Ishikawa (cell line): Measurements from ENCODE around the gene NRM.

ENCODE experiments used
- CEBPB ChIP-seq: IDR thresholded peaks from 2 replicates; pipeline ENCODE4 v1.6.1; 2012
- CREB1 ChIP-seq: IDR thresholded peaks from 2 replicates; pipeline ENCODE4 v1.6.1; 2012; ENCODE audit warnings: low read depth
- EGR1 ChIP-seq: IDR thresholded peaks from 2 replicates; pipeline ENCODE4 v1.6.1; 2012
- EP300 ChIP-seq: IDR thresholded peaks from 2 replicates; pipeline ENCODE4 v1.6.1; 2012; ENCODE audit warnings: borderline replicate concordance
- FOXM1 ChIP-seq: IDR thresholded peaks from 2 replicates; pipeline ENCODE4 v1.6.1; 2012; ENCODE audit warnings: low read depth, borderline replicate concordance
- NFIC ChIP-seq: IDR thresholded peaks from 2 replicates; pipeline ENCODE4 v1.6.1; 2012
- RAD21 ChIP-seq: IDR thresholded peaks from 2 replicates; pipeline ENCODE4 v1.6.1; 2012; ENCODE audit warnings: low read depth
- TAF1 ChIP-seq: IDR thresholded peaks from 2 replicates; pipeline ENCODE4 v1.6.1; 2012; ENCODE audit warnings: low read depth, mild to moderate bottlenecking
- TCF12 ChIP-seq: IDR thresholded peaks from 2 replicates; pipeline ENCODE4 v1.6.1; 2012; ENCODE audit warnings: low read depth
- TEAD4 ChIP-seq: IDR thresholded peaks from 2 replicates; pipeline ENCODE4 v1.6.1; 2012
- YY1 ChIP-seq: IDR thresholded peaks from 2 replicates; pipeline ENCODE4 v1.6.1; 2012; ENCODE audit warnings: low read depth
- ZBTB7A ChIP-seq: IDR thresholded peaks from 2 replicates; pipeline ENCODE4 v1.6.1; 2012; ENCODE audit warnings: low read depth
- TF ChIP-seq, protein P1 (sequence below): IDR thresholded peaks from 2 replicates; pipeline ENCODE4 v1.6.1; 2012
- TF ChIP-seq, protein P2 (sequence below): IDR thresholded peaks from 2 replicates; pipeline ENCODE4 v1.6.1; 2012; ENCODE audit warnings: low read depth, mild to moderate bottlenecking
- TF ChIP-seq, protein P3 (sequence below): IDR thresholded peaks from 2 replicates; pipeline ENCODE4 v1.6.1; 2012

NRM gene

DNA sequence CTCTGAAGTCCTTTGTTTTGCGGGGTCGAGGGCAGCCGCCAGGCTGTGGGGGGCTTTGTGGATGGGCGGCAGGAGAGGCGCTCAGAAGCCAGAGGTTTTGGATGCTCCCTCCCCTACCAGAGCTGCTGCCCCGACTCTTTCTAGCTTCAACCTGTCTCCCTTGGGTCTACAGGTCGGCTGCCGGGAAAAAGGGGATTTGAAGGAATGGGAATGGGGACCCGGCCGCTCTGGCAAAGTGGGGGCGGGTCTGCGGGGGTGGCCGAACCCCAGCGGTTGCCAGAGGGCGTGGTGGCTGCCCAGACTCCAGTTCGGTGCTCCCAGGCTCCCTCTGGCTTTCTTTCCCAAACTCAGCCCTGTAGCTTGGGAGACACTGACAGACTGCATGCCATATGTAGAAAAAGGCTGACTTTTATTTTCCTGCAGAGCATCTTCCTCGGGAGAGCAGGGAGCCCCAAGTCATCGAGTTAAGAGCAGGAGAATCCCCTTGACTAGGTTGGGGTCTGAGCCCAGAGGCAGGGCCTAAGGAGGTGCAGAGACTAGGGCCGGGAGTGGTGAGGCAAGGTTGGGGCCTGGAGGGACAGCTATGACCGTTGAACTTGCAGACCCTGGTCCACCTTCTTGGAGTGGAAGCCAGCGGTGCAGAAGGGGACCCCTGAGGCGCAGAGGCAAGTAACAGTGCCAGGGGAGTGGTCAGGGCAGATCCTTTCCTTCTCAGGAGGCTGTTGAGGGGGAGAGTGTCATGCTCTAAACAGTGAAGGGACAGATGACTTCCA, 2.9 kb downstream of the NRM start:
- TF ChIP-seq TEAD4, result no peak
- TF ChIP-seq EGR1, result peak; percentile 80

DNA sequence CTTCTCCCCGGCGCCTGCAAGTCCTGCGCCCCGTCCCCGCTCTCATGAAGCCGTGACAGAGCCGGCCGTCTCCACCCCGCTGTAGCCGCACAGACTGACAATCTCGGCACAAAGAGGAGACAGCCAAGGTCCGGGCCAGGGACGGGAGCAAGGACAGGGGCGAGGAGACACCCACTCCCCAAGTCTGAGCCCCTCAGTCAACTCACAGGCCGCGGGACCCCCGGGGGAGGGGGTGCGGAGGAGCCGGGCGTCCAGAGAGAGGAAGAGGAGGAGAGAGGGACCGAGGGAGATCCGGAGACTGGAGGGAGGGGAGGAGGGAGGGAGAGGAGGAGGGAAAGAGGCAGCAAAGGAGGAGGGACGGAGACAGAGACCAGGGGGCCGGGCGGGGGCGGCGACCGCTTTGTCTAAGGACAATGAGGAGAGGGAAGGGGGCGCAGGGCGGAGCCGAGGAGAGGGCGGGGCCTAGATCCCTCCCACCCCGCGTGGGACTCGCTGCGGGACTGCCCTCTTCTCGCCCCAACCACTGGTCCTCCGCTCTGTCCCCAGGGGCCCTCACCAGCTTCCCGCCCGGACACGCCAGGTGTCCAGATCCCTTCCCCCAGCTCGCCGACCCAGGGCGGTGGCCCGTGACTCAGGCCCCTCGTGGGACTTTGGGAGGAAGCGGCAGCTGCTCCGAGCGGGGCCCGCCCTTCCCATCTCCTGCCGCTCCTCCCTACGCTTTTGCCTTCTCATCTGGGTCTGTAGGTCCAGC, 3.7 kb downstream of the NRM start:
- TF ChIP-seq, protein P1, sequence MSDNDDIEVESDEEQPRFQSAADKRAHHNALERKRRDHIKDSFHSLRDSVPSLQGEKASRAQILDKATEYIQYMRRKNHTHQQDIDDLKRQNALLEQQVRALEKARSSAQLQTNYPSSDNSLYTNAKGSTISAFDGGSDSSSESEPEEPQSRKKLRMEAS, result peak; percentile 65; the same call in 1 of the 2 replicates
- TF ChIP-seq EGR1, result peak; percentile 88
- TF ChIP-seq TCF12, result peak; percentile 85
- no peak for TF ChIP-seq CREB1
- TF ChIP-seq, protein P2, sequence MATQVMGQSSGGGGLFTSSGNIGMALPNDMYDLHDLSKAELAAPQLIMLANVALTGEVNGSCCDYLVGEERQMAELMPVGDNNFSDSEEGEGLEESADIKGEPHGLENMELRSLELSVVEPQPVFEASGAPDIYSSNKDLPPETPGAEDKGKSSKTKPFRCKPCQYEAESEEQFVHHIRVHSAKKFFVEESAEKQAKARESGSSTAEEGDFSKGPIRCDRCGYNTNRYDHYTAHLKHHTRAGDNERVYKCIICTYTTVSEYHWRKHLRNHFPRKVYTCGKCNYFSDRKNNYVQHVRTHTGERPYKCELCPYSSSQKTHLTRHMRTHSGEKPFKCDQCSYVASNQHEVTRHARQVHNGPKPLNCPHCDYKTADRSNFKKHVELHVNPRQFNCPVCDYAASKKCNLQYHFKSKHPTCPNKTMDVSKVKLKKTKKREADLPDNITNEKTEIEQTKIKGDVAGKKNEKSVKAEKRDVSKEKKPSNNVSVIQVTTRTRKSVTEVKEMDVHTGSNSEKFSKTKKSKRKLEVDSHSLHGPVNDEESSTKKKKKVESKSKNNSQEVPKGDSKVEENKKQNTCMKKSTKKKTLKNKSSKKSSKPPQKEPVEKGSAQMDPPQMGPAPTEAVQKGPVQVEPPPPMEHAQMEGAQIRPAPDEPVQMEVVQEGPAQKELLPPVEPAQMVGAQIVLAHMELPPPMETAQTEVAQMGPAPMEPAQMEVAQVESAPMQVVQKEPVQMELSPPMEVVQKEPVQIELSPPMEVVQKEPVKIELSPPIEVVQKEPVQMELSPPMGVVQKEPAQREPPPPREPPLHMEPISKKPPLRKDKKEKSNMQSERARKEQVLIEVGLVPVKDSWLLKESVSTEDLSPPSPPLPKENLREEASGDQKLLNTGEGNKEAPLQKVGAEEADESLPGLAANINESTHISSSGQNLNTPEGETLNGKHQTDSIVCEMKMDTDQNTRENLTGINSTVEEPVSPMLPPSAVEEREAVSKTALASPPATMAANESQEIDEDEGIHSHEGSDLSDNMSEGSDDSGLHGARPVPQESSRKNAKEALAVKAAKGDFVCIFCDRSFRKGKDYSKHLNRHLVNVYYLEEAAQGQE, result no peak
- TF ChIP-seq, protein P3, sequence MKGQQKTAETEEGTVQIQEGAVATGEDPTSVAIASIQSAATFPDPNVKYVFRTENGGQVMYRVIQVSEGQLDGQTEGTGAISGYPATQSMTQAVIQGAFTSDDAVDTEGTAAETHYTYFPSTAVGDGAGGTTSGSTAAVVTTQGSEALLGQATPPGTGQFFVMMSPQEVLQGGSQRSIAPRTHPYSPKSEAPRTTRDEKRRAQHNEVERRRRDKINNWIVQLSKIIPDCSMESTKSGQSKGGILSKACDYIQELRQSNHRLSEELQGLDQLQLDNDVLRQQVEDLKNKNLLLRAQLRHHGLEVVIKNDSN, result no peak
- no peak for TF ChIP-seq FOXM1
- TF ChIP-seq EP300, result peak; percentile 28
- 0 out of 2 replicates have a peak, but pooled peaks have one; percentile 46 for TF ChIP-seq TAF1
- peak; percentile 71; the same call in 1 of the 2 replicates for TF ChIP-seq ZBTB7A

DNA sequence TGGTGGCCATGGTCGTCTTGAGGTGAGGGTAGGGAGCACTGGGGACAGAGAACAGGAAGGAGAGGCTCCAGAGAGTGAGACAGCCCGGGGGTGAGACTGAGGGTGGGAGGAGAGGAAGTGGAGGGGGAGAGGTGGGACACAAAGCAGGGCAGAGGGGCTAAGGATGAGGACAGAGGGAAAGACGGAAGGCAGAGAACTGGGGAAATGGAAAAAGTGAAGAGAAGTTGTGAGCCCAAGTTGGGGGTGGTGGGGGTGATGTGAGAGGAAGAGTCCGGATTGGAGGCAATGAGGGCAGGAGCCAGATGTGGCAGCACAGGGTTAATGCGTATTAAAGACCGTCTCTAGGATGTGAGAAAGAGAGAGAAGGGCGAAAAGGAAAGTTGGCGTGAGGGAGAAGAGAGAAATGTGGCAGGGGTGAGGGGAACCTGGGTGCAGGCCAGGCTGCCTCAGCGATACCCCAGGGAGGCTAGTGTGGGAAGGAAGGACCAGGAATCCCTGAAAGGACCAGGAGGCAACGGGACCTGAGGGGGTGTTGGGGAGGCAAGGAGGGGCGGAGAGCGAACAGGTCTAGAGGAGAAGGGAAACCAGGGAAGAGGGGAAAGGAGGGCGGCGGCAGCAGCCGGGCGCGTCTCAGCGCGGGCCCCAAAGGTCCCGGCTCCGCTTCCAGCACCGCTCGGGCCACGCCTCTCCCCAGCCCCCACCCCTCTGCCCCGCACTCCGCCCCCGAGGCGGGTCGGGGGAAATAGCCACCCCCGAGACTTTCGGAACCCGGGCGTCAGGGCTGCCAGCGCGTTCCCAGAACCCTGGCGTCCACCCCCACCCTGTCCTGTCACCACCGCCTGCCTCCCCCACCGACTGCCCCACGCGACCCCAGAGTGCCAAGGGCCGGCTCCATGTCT, 4.5 kb downstream of the NRM start, which contains the start of gene PPP1R18:
PPP1R18 (minus strand) TSS at position 637 of the 899 bp plus-strand sequence; CDS start at position 10, 627 bp downstream.
- TF ChIP-seq TEAD4, result no peak

DNA sequence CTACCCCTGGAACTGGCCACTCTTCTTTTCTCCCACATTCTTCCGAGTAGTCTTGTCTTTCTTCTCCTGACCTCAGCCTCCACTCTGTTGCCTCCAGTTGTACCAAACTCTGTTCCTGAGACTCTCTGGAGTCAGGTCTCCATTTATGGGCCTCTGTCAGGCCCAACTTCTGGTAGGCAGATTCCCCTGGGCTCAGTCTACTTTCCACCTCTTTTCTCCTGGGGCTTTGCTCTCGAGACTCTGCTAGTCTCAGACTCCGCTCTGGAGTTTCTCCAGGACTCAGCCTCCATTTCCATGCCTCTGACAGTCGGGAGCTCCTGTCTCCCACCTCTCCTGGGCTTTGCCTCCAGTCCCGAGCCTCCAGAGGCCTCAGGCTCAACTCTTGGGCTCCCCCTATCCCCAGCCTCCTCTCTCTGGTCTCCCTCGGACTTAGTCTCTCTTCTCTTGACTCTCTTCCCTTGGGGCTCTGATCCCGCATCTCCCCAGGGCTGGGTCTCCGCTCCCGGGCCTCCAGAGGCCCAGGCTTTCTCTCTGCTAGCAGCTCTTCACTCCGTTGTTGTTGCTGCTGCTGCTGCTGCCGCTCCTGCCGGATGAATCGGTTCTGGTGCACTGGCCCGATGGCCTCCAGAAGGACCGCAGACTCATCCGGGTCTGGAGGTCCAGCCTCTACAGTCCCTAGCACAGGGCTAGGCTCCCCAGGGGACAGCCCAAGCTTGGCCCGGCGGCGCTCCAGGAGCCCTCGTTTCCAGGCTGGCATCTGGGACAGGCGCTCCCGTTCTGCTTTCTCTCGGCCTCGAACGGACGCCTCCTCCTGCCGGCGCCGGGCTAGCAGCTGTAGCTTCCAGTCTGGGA, 5.4 kb downstream of the NRM start:
- TF ChIP-seq, protein P2, result no peak
- no peak for TF ChIP-seq ZBTB7A
- TF ChIP-seq NFIC, result no peak
- no peak for TF ChIP-seq TEAD4
- TF ChIP-seq CREB1, result no peak
- TF ChIP-seq, protein P3, result no peak
- no peak for TF ChIP-seq FOXM1
- no peak for TF ChIP-seq EP300
- no peak for TF ChIP-seq CEBPB
- TF ChIP-seq TCF12, result no peak
- TF ChIP-seq RAD21, result no peak
- no peak for TF ChIP-seq YY1
- no peak for TF ChIP-seq TAF1
- TF ChIP-seq, protein P1, result no peak
- TF ChIP-seq EGR1, result no peak
